ENCODE data around the gene SWI5.

DNA sequence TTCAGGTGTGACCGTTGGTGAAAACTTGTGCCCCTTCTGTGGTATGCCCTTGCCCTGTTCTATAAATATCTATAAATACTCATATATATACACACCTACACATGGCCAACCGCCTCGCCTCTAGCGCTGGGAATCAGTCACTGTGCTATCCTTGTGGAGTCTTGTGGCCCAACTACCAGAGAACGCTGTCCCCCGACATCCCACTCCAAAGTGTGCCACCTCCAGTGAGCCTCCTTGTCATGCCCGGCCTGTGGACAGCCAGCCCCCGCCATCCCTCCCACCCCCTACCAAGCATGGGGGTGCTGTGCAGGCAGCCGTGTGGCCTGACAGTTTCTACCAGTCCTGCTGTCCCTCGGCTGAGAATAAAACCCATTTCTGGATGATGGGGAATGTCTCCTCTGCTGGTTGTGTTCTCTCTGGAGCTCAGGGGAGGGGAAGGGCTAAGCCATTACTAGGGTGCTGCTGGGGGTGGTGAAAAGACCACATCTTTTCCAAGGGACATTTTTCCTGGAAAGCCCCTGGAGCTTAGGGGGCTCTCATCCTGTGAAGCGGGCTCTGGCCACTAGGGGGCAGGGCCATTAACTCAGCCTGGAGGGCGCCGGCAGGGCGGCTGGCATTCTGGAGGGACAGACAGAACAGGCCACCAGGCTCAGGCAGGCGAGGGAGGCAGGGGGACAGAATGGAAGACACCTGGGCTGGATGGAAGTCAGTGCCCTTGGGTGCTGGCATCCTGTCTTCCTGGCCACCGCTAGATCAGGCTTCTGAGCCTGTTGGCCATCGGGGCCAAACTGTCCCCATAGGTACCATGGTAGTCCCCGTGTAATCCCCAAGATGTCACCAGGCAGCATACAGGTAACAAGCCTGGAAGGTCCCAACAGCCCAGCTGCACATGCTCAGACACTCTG, 21.0 kb upstream of the SWI5 start:
- TF ChIP-seq TAF1 (IDR thresholded peaks at IDR 0.05; ENCODE audit: borderline replicate concordance, low read depth, low read length): no peak
- no peak for TF ChIP-seq POLR2A (IDR thresholded peaks at IDR 0.05; ENCODE audit: low read depth, low read length)
- no peak for TF ChIP-seq POLR2AphosphoS5 (IDR thresholded peaks at IDR 0.05; ENCODE audit: low read depth, low read length)
